DOHH2 (cell line): Measurements from ENCODE around the gene CLDN7.

ENCODE experiments used
- H3F3A ChIP-seq: fragments of 200-600 bp; sonication (generic), shearing (Covaris generic); 2 replicates; pipeline ENCODE4 v1.6.0; 2016; ENCODE audit warnings: antibody characterized with exemption, mild to moderate bottlenecking; ENCODE audit not compliant: control insufficient read depth, insufficient read depth
- H3K27ac ChIP-seq: fragments of 200-600 bp; sonication (generic); 2 replicates; pipeline ENCODE4 v1.5.1; 2014; ENCODE audit warnings: low read depth, mild to moderate bottlenecking, low read length, moderate library complexity
- H3K27me3 ChIP-seq: fragments of 200-600 bp; sonication (generic); 2 replicates; pipeline ENCODE4 v1.6.1; 2014; ENCODE audit warnings: mild to moderate bottlenecking, low read length, mixed read lengths; ENCODE audit not compliant: control insufficient read depth
- H3K36me3 ChIP-seq: fragments of 200-600 bp; sonication (generic); 2 replicates; pipeline ENCODE4 v1.6.1; 2014; ENCODE audit warnings: mild to moderate bottlenecking, low read length, moderate library complexity, mixed read lengths; ENCODE audit not compliant: control insufficient read depth
- H3K4me1 ChIP-seq: fragments of 200-600 bp; sonication (generic); 2 replicates; pipeline ENCODE4 v1.6.1; 2014; ENCODE audit warnings: mild to moderate bottlenecking, low read length, mixed read lengths; ENCODE audit not compliant: control insufficient read depth
- H3K4me2 ChIP-seq: fragments of 200-600 bp; sonication (generic); 2 replicates; pipeline ENCODE4 v1.6.0; 2014; ENCODE audit warnings: mild to moderate bottlenecking, low read length, moderate library complexity
- H3K4me3 ChIP-seq: fragments of 200-600 bp; sonication (generic); 2 replicates; pipeline ENCODE4 v1.5.1; 2014; ENCODE audit warnings: mild to moderate bottlenecking, low read length, mixed read lengths
- H3K79me2 ChIP-seq: fragments of 200-600 bp; sonication (generic); 2 replicates; pipeline ENCODE4 v1.6.1; 2014; ENCODE audit warnings: mild to moderate bottlenecking, low read length, mixed read lengths; ENCODE audit not compliant: control insufficient read depth
- H3K9me2 ChIP-seq: fragments of 200-600 bp; sonication (generic); replicated peaks from 2 replicates; pipeline ENCODE4 v1.6.1; 2014; ENCODE audit warnings: mild to moderate bottlenecking, low read length, mixed read lengths; ENCODE audit not compliant: control insufficient read depth
- H3K9me3 ChIP-seq: fragments of 200-600 bp; sonication (generic); 2 replicates; pipeline ENCODE4 v1.6.1; 2014; ENCODE audit warnings: antibody characterized with exemption, low read length, mixed read lengths; ENCODE audit not compliant: control insufficient read depth, insufficient read depth
- H4K20me1 ChIP-seq: fragments of 200-600 bp; sonication (generic); 2 replicates; pipeline ENCODE4 v1.6.0; 2014; ENCODE audit warnings: low read depth, mild to moderate bottlenecking, antibody characterized with exemption, low read length, moderate library complexity; ENCODE audit not compliant: control insufficient read depth, insufficient read depth
- EZH2phosphoT487 ChIP-seq: fragments of 200-600 bp; sonication (generic); IDR thresholded peaks from 2 replicates; pipeline ENCODE4 v1.6.1; 2017; ENCODE audit warnings: borderline replicate concordance, mild to moderate bottlenecking, antibody characterized with exemption, low read length, moderate library complexity, mixed read lengths
- TF ChIP-seq, protein P1 (sequence below): fragments of 200-600 bp; sonication (generic); IDR thresholded peaks from one replicate; pipeline ENCODE4 v1.5.1; 2014; ENCODE audit warnings: antibody characterized with exemption, mild to moderate bottlenecking, low read depth, low read length; ENCODE audit not compliant: poor library complexity, severe bottlenecking

CLDN7 gene

DNA sequence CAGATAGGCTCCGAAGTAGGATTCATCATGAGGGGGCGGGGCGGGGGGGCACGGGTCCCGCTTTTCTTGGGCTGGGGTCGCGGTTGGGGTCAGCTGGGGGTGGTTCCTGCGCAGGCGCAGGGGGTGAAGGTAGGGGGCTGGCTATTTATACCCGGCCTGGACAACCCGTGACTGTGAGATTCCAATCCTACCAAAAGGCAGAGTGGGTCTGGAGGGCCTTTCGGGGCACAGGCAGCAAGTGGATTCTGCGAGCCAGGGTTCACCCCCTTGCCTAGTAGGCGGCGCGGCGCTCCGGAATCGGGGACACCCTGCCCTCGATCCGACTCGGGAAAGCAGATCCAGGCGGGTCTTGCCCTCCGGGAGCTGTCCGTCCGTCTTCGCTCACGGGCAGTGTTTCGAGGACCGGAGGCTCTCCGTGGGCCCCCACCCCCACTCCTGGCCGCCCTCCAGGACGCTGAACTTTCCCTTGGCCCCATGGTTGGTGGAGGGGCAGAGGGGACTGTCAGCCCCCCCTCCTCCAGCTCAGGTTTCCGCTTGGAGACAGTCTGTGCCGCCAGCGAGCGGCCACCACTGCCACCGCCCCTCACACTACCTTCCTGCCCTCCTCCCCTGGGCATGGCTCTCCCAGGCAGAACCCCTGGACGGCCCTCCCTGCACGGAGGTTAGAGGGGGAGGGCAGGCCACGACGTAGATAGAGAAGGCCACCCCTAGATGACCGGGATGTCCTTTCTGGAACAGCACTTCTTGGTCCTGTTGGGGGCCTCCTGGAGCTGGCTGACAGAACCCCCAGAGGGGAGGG, 19.9 kb upstream of the CLDN7 start:
- no peak for TF ChIP-seq EZH2phosphoT487
- TF ChIP-seq, protein P1, sequence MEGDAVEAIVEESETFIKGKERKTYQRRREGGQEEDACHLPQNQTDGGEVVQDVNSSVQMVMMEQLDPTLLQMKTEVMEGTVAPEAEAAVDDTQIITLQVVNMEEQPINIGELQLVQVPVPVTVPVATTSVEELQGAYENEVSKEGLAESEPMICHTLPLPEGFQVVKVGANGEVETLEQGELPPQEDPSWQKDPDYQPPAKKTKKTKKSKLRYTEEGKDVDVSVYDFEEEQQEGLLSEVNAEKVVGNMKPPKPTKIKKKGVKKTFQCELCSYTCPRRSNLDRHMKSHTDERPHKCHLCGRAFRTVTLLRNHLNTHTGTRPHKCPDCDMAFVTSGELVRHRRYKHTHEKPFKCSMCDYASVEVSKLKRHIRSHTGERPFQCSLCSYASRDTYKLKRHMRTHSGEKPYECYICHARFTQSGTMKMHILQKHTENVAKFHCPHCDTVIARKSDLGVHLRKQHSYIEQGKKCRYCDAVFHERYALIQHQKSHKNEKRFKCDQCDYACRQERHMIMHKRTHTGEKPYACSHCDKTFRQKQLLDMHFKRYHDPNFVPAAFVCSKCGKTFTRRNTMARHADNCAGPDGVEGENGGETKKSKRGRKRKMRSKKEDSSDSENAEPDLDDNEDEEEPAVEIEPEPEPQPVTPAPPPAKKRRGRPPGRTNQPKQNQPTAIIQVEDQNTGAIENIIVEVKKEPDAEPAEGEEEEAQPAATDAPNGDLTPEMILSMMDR: no peak
- Histone ChIP-seq H3K79me2 (no peaks in the 10 kb centered on the region), H3K27me3 (peaks cover 30% of the 10 kb centered on the region), H3K4me2 (peak overlapping the region; percentile 92), H3K9me3 (no peaks in the 10 kb centered on the region), H3K4me3 (peak overlapping the region; percentile 73), H3F3A (peaks cover 3% of the 10 kb centered on the region; the same call in 1 of the 2 replicates), H3K4me1 (peaks cover 31% of the 10 kb centered on the region), H4K20me1 (no peaks in the 10 kb centered on the region), H3K36me3 (no peaks in the 10 kb centered on the region), H3K27ac (no peak overlapping the region), H3K9me2 (no peaks in the 10 kb centered on the region)

DNA sequence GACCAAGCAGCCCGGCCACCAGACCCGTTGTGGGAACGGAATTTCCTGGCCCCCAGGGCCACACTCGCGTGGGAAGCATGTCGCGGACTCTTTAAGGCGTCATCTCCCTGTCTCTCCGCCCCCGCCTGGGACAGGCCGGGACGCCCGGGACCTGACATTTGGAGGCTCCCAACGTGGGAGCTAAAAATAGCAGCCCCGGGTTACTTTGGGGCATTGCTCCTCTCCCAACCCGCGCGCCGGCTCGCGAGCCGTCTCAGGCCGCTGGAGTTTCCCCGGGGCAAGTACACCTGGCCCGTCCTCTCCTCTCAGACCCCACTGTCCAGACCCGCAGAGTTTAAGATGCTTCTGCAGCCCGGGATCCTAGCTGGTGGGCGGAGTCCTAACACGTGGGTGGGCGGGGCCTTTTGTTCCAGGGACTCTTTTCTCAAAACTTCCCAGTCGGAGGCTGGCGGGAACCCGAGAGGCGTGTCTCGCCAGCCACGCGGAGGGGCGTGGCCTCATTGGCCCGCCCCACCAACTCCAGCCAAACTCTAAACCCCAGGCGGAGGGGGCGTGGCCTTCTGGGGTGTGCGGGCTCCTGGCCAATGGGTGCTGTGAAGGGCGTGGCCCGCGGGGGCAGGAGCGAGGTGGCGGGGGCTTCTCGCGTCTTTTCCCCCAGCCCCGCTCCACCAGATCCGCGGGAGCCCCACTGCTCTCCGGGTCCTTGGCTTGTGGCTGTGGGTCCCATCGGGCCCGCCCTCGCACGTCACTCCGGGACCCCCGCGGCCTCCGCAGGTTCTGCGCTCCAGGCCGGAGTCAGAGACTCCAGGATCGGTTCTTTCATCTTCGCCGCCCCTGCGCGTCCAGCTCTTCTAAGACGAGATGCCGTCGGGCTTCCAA, 19.0 kb upstream of the CLDN7 start, which contains the start of gene SLC2A4:
Gene SLC2A4 (plus strand): TSS at position 645 of the 879 bp plus-strand sequence. CDS start 217 bp downstream, at position 862.
- Histone ChIP-seq H4K20me1 (no peaks in the 10 kb centered on the region), H3K9me2 (no peaks in the 10 kb centered on the region), H3K9me3 (no peaks in the 10 kb centered on the region), H3K4me1 (peaks cover 26% of the 10 kb centered on the region), H3F3A (peaks cover 3% of the 10 kb centered on the region; the same call in 1 of the 2 replicates), H3K4me3 (peak within 1 kb of the TSS; percentile 73), H3K4me2 (peak within 1 kb of the TSS; percentile 92), H3K27ac (no peak within 1 kb of the TSS), H3K36me3 (no peaks in the 10 kb centered on the region), H3K79me2 (no peaks in the 10 kb centered on the region), H3K27me3 (peaks cover 24% of the 10 kb centered on the region)
- no peak for TF ChIP-seq EZH2phosphoT487
- TF ChIP-seq, protein P1: no peak

DNA sequence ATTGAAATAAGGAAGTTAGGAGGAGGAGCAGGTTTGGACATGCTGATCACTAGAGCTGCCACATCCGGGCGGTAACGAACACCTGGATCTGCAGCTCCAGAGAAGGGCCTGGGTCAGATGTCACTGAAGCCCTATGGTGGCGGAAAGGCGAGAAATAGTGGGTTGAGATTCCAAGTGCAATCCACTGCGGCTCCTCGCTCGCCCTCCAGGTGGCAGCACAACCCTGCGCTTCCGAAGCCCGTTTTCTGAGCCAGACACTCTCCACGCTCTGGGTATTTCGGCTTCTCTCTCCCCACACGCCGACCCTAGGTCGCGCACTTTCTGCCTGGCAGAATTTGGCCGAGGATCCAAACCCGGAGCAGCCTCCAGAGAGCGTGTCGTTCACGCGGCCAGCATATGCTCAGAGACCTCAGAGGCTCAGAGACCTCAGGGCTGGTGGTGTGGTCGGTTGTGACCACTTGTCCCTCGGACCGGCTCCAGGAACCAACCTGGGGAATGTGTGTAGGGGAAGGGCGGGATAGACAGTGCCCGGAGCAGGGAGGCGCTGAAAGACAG, 18.3 kb upstream of the CLDN7 start:
- H3K27ac ChIP-seq: no peak overlapping the region
- peak overlapping the region; percentile 92 for H3K4me2 ChIP-seq
- no peak for TF ChIP-seq EZH2phosphoT487
- TF ChIP-seq, protein P1: peak; percentile 93
- H4K20me1 ChIP-seq: no peaks in the 10 kb centered on the region
- peak overlapping the region; percentile 73 for H3K4me3 ChIP-seq
- peaks cover 19% of the 10 kb centered on the region for H3K27me3 ChIP-seq
- H3F3A ChIP-seq: peaks cover 3% of the 10 kb centered on the region; the same call in 1 of the 2 replicates
- H3K36me3 ChIP-seq: no peaks in the 10 kb centered on the region
- H3K9me3 ChIP-seq: no peaks in the 10 kb centered on the region
- no peaks in the 10 kb centered on the region for H3K9me2 ChIP-seq
- no peaks in the 10 kb centered on the region for H3K79me2 ChIP-seq
- peaks cover 26% of the 10 kb centered on the region for H3K4me1 ChIP-seq
